ENCODE measurements around the gene CD74.

The CD74 gene

GRCh38 chr5:150443242-150444075 is 30.7 kb upstream of the CD74 start:
- H3K36me3 ChIP-seq = peaks cover 60% of the 10 kb centered on the region
- peak; percentile 62 for DNase-seq
- no peaks in the 10 kb centered on the region for H3K9me3 ChIP-seq (ENCODE audit: severe bottlenecking)
- H3K27me3 ChIP-seq (ENCODE audit: insufficient read depth, low read depth, severe bottlenecking) = no peaks in the 10 kb centered on the region
- TF ChIP-seq, protein P1, sequence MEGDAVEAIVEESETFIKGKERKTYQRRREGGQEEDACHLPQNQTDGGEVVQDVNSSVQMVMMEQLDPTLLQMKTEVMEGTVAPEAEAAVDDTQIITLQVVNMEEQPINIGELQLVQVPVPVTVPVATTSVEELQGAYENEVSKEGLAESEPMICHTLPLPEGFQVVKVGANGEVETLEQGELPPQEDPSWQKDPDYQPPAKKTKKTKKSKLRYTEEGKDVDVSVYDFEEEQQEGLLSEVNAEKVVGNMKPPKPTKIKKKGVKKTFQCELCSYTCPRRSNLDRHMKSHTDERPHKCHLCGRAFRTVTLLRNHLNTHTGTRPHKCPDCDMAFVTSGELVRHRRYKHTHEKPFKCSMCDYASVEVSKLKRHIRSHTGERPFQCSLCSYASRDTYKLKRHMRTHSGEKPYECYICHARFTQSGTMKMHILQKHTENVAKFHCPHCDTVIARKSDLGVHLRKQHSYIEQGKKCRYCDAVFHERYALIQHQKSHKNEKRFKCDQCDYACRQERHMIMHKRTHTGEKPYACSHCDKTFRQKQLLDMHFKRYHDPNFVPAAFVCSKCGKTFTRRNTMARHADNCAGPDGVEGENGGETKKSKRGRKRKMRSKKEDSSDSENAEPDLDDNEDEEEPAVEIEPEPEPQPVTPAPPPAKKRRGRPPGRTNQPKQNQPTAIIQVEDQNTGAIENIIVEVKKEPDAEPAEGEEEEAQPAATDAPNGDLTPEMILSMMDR (IDR thresholded peaks at IDR 0.05; ENCODE audit: low read depth, low read length) = no peak
- peak overlapping the region; percentile 53 for H3K27ac ChIP-seq
- no peak overlapping the region for H3K4me3 ChIP-seq (ENCODE audit: low read depth, low read length)

DNA sequence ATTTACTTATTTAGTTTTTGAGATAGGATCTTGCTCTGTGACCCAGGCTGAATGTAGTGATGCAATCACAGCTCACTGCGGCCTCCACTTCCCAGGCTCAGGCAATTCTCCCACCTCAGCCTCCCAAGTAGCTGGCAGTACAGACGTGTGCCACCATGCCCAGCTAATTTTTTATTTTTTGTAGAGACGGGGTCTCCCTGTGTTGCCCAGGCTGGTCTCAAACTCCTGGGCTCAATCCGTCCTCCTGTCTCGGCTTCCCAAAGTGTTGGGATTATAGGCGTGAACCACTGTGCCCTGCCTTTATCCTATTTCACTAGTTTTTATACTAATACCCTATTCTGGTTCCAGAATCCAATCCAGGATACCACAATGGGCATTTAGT is 30.0 kb upstream of the CD74 start:
- Histone ChIP-seq H3K27ac (no peak overlapping the region), H3K4me3 (ENCODE audit: low read depth, low read length) (no peak overlapping the region), H3K9me3 (ENCODE audit: severe bottlenecking) (no peaks in the 10 kb centered on the region), H3K36me3 (peaks cover 53% of the 10 kb centered on the region), H3K27me3 (ENCODE audit: insufficient read depth, low read depth, severe bottlenecking) (no peaks in the 10 kb centered on the region)
- TF ChIP-seq, protein P1 (IDR thresholded peaks at IDR 0.05; ENCODE audit: low read depth, low read length) = no peak
- DNase-seq = no peak

DNA sequence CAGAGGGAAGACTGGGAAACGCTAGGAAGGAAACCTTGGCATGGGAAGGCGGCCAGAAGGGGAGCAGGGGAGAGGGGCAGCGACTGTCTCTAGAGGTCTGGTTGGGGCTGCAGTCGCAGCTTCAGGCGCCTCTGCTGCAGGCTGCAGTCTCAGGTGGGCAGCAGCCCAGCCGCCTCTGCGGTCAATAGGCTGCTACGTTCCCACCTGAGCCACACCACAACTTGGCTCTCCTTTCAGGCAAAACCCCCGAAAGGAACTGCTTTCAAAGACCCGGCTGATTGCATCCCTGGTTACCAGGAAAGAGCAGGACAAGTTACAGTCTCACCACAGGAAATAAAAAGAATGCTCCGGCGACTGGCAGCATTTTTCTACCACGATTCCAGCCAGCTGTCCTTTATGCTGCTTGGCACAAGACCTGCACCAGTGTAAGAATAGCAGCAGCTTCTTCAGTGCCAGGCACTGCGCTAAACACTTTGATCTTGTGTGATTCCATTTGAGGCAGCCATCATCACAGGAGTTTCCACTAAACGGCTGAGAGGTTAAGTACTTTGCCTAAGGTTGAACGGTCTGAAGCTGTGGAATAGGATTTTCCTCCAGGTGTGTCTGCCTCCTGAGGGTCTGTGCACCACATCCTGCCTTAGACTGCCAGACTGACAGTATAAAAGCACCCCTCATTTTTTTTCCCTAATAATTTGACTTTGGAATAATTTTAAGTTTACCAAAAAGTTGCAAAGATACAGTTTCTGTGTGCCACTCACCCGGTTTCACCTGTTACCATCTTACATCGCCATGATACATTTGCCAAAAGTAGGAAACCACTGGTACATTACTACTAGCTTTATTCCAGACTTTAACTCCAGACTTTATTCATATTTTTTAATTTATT is 29.3 kb upstream of the CD74 start:
- TF ChIP-seq, protein P1 (IDR thresholded peaks at IDR 0.05; ENCODE audit: low read depth, low read length) = no peak
- no peaks in the 10 kb centered on the region for H3K9me3 ChIP-seq (ENCODE audit: severe bottlenecking)
- H3K27me3 ChIP-seq (ENCODE audit: insufficient read depth, low read depth, severe bottlenecking) = no peaks in the 10 kb centered on the region
- no peak overlapping the region for H3K4me3 ChIP-seq (ENCODE audit: low read depth, low read length)
- no peak overlapping the region for H3K27ac ChIP-seq
- H3K36me3 ChIP-seq = peaks cover 46% of the 10 kb centered on the region
- DNase-seq = no peak

GRCh38 chr5:150440948-150441812 is 28.5 kb upstream of the CD74 start:
- Histone ChIP-seq H3K27ac (no peak overlapping the region), H3K9me3 (ENCODE audit: severe bottlenecking) (no peaks in the 10 kb centered on the region), H3K4me3 (ENCODE audit: low read depth, low read length) (no peak overlapping the region), H3K27me3 (ENCODE audit: insufficient read depth, low read depth, severe bottlenecking) (no peaks in the 10 kb centered on the region), H3K36me3 (peaks cover 38% of the 10 kb centered on the region)
- DNase-seq = no peak
- TF ChIP-seq, protein P1 (IDR thresholded peaks at IDR 0.05; ENCODE audit: low read depth, low read length) = no peak

- Histone ChIP-seq H3K9me3 (ENCODE audit: severe bottlenecking) (no peaks in the 10 kb centered on the region), H3K36me3 (peaks cover 16% of the 10 kb centered on the region), H3K27me3 (ENCODE audit: insufficient read depth, low read depth, severe bottlenecking) (no peaks in the 10 kb centered on the region), H3K27ac (no peak overlapping the region), H3K4me3 (ENCODE audit: low read depth, low read length) (no peak overlapping the region)
- TF ChIP-seq, protein P1 (IDR thresholded peaks at IDR 0.05; ENCODE audit: low read depth, low read length) = peak; percentile 77
- DNase-seq = peak; percentile 58
Observed at GRCh38 chr5:150438873-150439546, 26.3 kb upstream of the CD74 start.

Measured in WERI-Rb-1 (cell line).